K562 (cell line): ENCODE results near the gene SSH3. TPM values are rescaled to one million over a fixed set of nuclear protein-coding genes. Genes with fewer than 3 reads are reported as not detected.

Experiments used
- ATAC-seq: fragments of 200-7000 bp; cut with Tn5 transposase; 3 replicates; pipeline ENCODE4 v1.9.1; 2020; ENCODE audit warnings: moderate library complexity
- BruUV-seq: library from RNA; stranded (reverse); fragments of 400-500 nt; replicated peaks from 2 replicates; lab custom pipeline; 2021; lab: Mats Ljungman, UMichigan
- CTCF ChIA-PET: fragments of 300-600 bp; formaldehyde crosslinking; extraction: SDS; loops from one replicate; lab custom pipeline; 2021; ENCODE audit warnings: low intra/inter-chr PET ratio; lab: Yijun Ruan, JAX
- POLR2A ChIA-PET: fragments of 300-600, 350-650 bp; sonication (Branson Sonifier 250); formaldehyde crosslinking; extraction: SDS; loops from one replicate; lab custom pipeline; 2021; ENCODE audit warnings: antibody characterized with exemption, inconsistent platforms; lab: Yijun Ruan, JAX
- DNase-seq, 4 experiments: peaks; one replicate each; pipeline versions ENCODE4 v3.0.0 to v3.0.0-alpha.2; 2011 to 2018; ENCODE audit warnings: low spot score in 3 of 4, mixed read lengths in 3 of 4; ENCODE audit errors: extremely low read depth in 1 of 4
- FAIRE-seq: peaks from 2 replicates; lab custom pipeline; 2011; peaks lifted over from hg19 to GRCh38; lab: Jason Lieb, UNC
- H2AFZ ChIP-seq: 2 replicates; pipeline ENCODE4 v1.6.0; 2011; ENCODE audit warnings: low read depth, low read length, control low read depth, inconsistent platforms
- H3K27ac ChIP-seq: fragments of 200-600 bp; 3 replicates; pipeline ENCODE4 v1.8.0; 2011; ENCODE audit warnings: low read depth, mild to moderate bottlenecking, control low read depth, inconsistent platforms, low read length, moderate library complexity, mixed read lengths; ENCODE audit errors: extremely low read depth
- H3K27me3 ChIP-seq, 2 experiments: fragments of 300-600 bp in 1 of 2; 2 replicates in 1 of 2; 3 replicates in 1 of 2; pipeline versions ENCODE4 v1.6.0 to v1.8.0; 2011; ENCODE audit warnings: inconsistent platforms in 2 of 2, low read length in 2 of 2, mild to moderate bottlenecking in 1 of 2, mixed read lengths in 1 of 2, moderate library complexity in 1 of 2; ENCODE audit not compliant: control insufficient read depth in 2 of 2, insufficient read depth in 2 of 2
- H3K36me3 ChIP-seq: fragments of 300-600 bp; 3 replicates; pipeline ENCODE4 v1.8.0; 2011; ENCODE audit warnings: mild to moderate bottlenecking, low read length, inconsistent platforms; ENCODE audit not compliant: control insufficient read depth, insufficient read depth
- H3K4me1 ChIP-seq, 2 experiments: fragments of 200-600 bp in 1 of 2; replicated peaks in 1 of 2; 2 replicates in 1 of 2; 3 replicates in 1 of 2; pipeline versions ENCODE4 v1.5.1 to v1.8.0; 2011; ENCODE audit warnings: inconsistent platforms in 2 of 2, low read length in 2 of 2, mild to moderate bottlenecking in 1 of 2, mixed read lengths in 1 of 2, moderate library complexity in 1 of 2; ENCODE audit not compliant: control insufficient read depth in 2 of 2, insufficient read depth in 2 of 2
- H3K4me2 ChIP-seq: 2 replicates; pipeline ENCODE4 v1.6.1; 2011; ENCODE audit warnings: low read length, control low read depth, inconsistent platforms, mixed read lengths; ENCODE audit not compliant: insufficient read depth
- H3K4me3 ChIP-seq: fragments of 200-600 bp; sonication (generic), shearing (Covaris generic); 2 replicates; pipeline ENCODE4 v1.5.1; 2016; ENCODE audit warnings: control low read depth, inconsistent platforms
- H3K79me2 ChIP-seq: fragments of 200-600 bp; 3 replicates; pipeline ENCODE4 v1.8.0; 2011; ENCODE audit warnings: low read length, inconsistent platforms; ENCODE audit not compliant: control insufficient read depth, insufficient read depth
- H3K9ac ChIP-seq, 2 experiments: 2 replicates each; pipeline versions ENCODE4 v1.6.0 to v1.6.1; 2011; ENCODE audit warnings: low read depth in 2 of 2, low read length in 2 of 2, control low read depth in 1 of 2, inconsistent platforms in 1 of 2, mild to moderate bottlenecking in 1 of 2, mixed read lengths in 1 of 2; ENCODE audit not compliant: insufficient read depth in 1 of 2
- H3K9me1 ChIP-seq: one replicate; pipeline ENCODE4 v1.6.0; 2011; ENCODE audit warnings: inconsistent platforms, mild to moderate bottlenecking, low read length, moderate library complexity; ENCODE audit not compliant: control insufficient read depth, insufficient read depth
- H3K9me3 ChIP-seq: replicated peaks from 2 replicates; pipeline ENCODE4 v1.5.1; 2011; ENCODE audit warnings: low read depth, low read length, inconsistent platforms; ENCODE audit not compliant: control insufficient read depth, insufficient read depth
- H4K20me1 ChIP-seq: replicated peaks from 2 replicates; pipeline ENCODE4 v1.6.1; 2011; ENCODE audit warnings: low read length, inconsistent platforms, mixed read lengths; ENCODE audit not compliant: control insufficient read depth, insufficient read depth
- CREB5 ChIP-seq: fragments of 250-450 bp; sonication (Bioruptor Pico); IDR thresholded peaks from 2 replicates; pipeline ENCODE4 v1.5.0; 2020; ENCODE audit warnings: mild to moderate bottlenecking
- ETV5 ChIP-seq: sonication (generic); formaldehyde crosslinking; IDR thresholded peaks from 2 replicates; pipeline ENCODE4 v1.4.0; 2020; ENCODE audit warnings: low read depth, mild to moderate bottlenecking, missing genetic modification reagents
- FIP1L1 ChIP-seq: fragments of 200-400 bp; formaldehyde crosslinking; IDR thresholded peaks from 2 replicates; pipeline ENCODE4 v1.6.1; 2018; ENCODE audit warnings: mild to moderate bottlenecking, low read depth, low read length; ENCODE audit not compliant: poor library complexity, severe bottlenecking
- L3MBTL2 ChIP-seq: fragments of 450-650 bp; IDR thresholded peaks from 2 replicates; pipeline ENCODE4 v1.6.1; 2016; ENCODE audit warnings: mild to moderate bottlenecking, moderate library complexity
- LCOR ChIP-seq: sonication (generic); formaldehyde crosslinking; IDR thresholded peaks from 2 replicates; pipeline ENCODE4 v1.8.0; 2022; ENCODE audit warnings: mild to moderate bottlenecking, missing genetic modification reagents
- NFIX ChIP-seq: fragments of 250-450 bp; sonication (Bioruptor Pico); IDR thresholded peaks from 2 replicates; pipeline ENCODE4 v1.4.0; 2020; ENCODE audit warnings: low read depth, mild to moderate bottlenecking, moderate library complexity
- PREB ChIP-seq: sonication (generic); formaldehyde crosslinking; IDR thresholded peaks from 2 replicates; pipeline ENCODE4 v1.8.1; 2023; ENCODE audit warnings: mild to moderate bottlenecking, missing genetic modification reagents
- RFX5 ChIP-seq: IDR thresholded peaks from 2 replicates; pipeline ENCODE4 v1.6.1; 2011; ENCODE audit warnings: low read depth, mild to moderate bottlenecking, improper control_type of control experiment, low read length
- RNF219 ChIP-seq: fragments of 250-450 bp; sonication (Bioruptor Pico); IDR thresholded peaks from 2 replicates; pipeline ENCODE4 v1.5.0; 2022; ENCODE audit warnings: mild to moderate bottlenecking
- TGIF2 ChIP-seq: sonication (generic); formaldehyde crosslinking; IDR thresholded peaks from 2 replicates; pipeline ENCODE4 v1.8.1; 2022; ENCODE audit warnings: mild to moderate bottlenecking, missing genetic modification reagents, moderate library complexity
- ZC3H4 ChIP-seq: sonication (generic); formaldehyde crosslinking; IDR thresholded peaks from 2 replicates; pipeline ENCODE4 v1.9.0; 2021; ENCODE audit warnings: missing genetic modification reagents, borderline replicate concordance
- ZFX ChIP-seq: sonication (generic); formaldehyde crosslinking; IDR thresholded peaks from 2 replicates; pipeline ENCODE4 v1.8.0; 2022; ENCODE audit warnings: mild to moderate bottlenecking, missing genetic modification reagents, moderate library complexity
- ZNF143 ChIP-seq: sonication (generic); formaldehyde crosslinking; IDR thresholded peaks from 2 replicates; pipeline ENCODE4 v1.9.0; 2022; ENCODE audit warnings: mild to moderate bottlenecking, missing genetic modification reagents
- ZNF232 ChIP-seq: sonication (generic); formaldehyde crosslinking; IDR thresholded peaks from 2 replicates; pipeline ENCODE4 v1.8.0; 2022; ENCODE audit warnings: mild to moderate bottlenecking, missing genetic modification reagents
- WGBS: fragments of 100-300 bp; shearing (Covaris generic); methylation state at CpG from one replicate; pipeline ENCODE4 v1.1.6; 2016; ENCODE audit warnings: low coverage, mixed read lengths; ENCODE audit not compliant: insufficient coverage; ENCODE audit errors: missing lambda C conversion rate; 5-methylcytosine and 5-hydroxymethylcytosine counted together
- in situ Hi-C: fragments of 300-500 bp; cut with MboI; formaldehyde crosslinking; loops from 4 replicates; pipeline ENCODE4 v1.15.0; 2018; ENCODE audit warnings: inconsistent platforms, mixed read lengths
- intact Hi-C: fragments of 100-400 bp; cut with micrococcal nuclease; formaldehyde crosslinking; loops from 2 replicates; pipeline ENCODE4 v1.14.2; 2022
- polyA plus RNA-seq, 8 experiments: library from polyadenylated mRNA; depleted of rRNA in 4 of 8; stranded (reverse) in 5 of 8; unstranded in 3 of 8; fragments of >200 nt; fragmentation: Nextera tagmentation in 2 of 8; fragmentation: Illumina TruSeq in 1 of 8; extraction: Ambion mirVana in 2 of 8; extraction: Trizol in 1 of 8; gene quantifications; 2 replicates each; pipeline versions ENCODE4 v1.2.1 to v1.2.3, GENCODE V29; 2011 to 2014; ENCODE audit warnings: inconsistent platforms in 1 of 8, missing spikeins in 1 of 8
- total RNA-seq, 7 experiments: library from RNA; depleted of rRNA in 6 of 7; stranded (reverse); fragments of >200 nt in 6 of 7; fragmentation: Illumina TruSeq in 2 of 7; extraction: Trizol in 2 of 7; gene quantifications; 2 replicates each; pipeline versions ENCODE4 v1.2.1 to v1.2.3, GENCODE V29; 2011 to 2021; ENCODE audit warnings: low replicate concordance in 1 of 7

SSH3 gene
- total and polyA plus RNA-seq, 9 of the 15 experiments (the other 6 are each of a cell fraction or from before 2014, with no cell fraction given) = 0.07 to 1.0 (median 0.24) TPM; not detected in 3

- peak overlapping the region; percentile 24; the same call in 2 of the 3 replicates for H3K27ac ChIP-seq
- in situ Hi-C loops = loop anchor here (5.0 kb wide), 1 partner anchor 236 kb away; no protein-coding TSS in a partner anchor
- H3K4me2 ChIP-seq = peak overlapping the region; percentile 87
- no peaks in the 10 kb centered on the region for H3K9me3 ChIP-seq
- BruUV-seq = TSS peak; percentile 72
- POLR2A ChIA-PET = interaction anchor here (0.6 to 1.7 kb wide), 20 partner anchors 10 to 850 kb away, joined by 3 to 10 read pairs (median 5); partner anchors contain the start of genes ANKRD13D, CLCF1, GRK2 and POLD4
- FAIRE-seq = no peak
- peaks cover 6% of the 10 kb centered on the region; the same call in 1 of the 3 replicates for H3K79me2 ChIP-seq
- H3K36me3 ChIP-seq = no peaks in the 10 kb centered on the region; the same call in 2 of the 3 replicates
- H3K4me3 ChIP-seq = peak overlapping the region; percentile 57
- under 1% methylated on average over 43 of the region's 53 CpGs for WGBS
- H3K9me1 ChIP-seq = no peaks in the 10 kb centered on the region
- intact Hi-C loops = loop anchor here (1.0 to 2.0 kb wide), 4 partner anchors 29 to 237 kb away; partner anchors contain the start of gene ANKRD13D
- no peaks in the 10 kb centered on the region for H4K20me1 ChIP-seq
- peak; percentile 27 for ATAC-seq
- peak overlapping the region; percentile 56 to 93 for H3K9ac ChIP-seq
- H3K4me1 ChIP-seq = peaks cover 29 to 32% of the 10 kb centered on the region in 2 experiments
- H3K27me3 ChIP-seq = no peaks in the 10 kb centered on the region
- CTCF ChIA-PET = interaction anchor here (0.9 to 3.1 kb wide), 8 partner anchors 28 to 263 kb away, joined by 3 to 35 read pairs (median 8); partner anchors contain the start of genes ANKRD13D and GRK2
- H2AFZ ChIP-seq = peak overlapping the region; percentile 95
- peak in 2 of 4 experiments; percentile 16 to 72 for DNase-seq
- TF ChIP-seq CREB5 (CRISPR knock-in tag) (no peak), ZNF232 (peak; percentile 49; the same call in 1 of the 2 replicates), ZC3H4 (CRISPR knock-in tag) (0 out of 2 replicates have a peak, but pooled peaks have one; percentile 31), RFX5 (no peak), TGIF2 (CRISPR knock-in tag) (peak; percentile 41; the same call in 1 of the 2 replicates), RNF219 (no peak), ZNF143 (CRISPR knock-in tag) (peak; percentile 0; the same call in 1 of the 2 replicates), PREB (CRISPR knock-in tag) (0 out of 2 replicates have a peak, but pooled peaks have one; percentile 53), L3MBTL2 (peak; percentile 72), ETV5 (CRISPR knock-in tag) (no peak), LCOR (CRISPR knock-in tag) (peak; percentile 70; the same call in 1 of the 2 replicates), ZFX (peak; percentile 88), FIP1L1 (peak; percentile 30), NFIX (CRISPR knock-in tag) (no peak)
These were observed 14.7 kb downstream of the SSH3 start for GRCh38 chr11:67317888-67318555.
